H9 (cell line): Measurements from ENCODE around the gene PGLYRP3. TPM values are rescaled to one million over a fixed set of nuclear protein-coding genes. Genes with fewer than 3 reads are reported as not detected.
A peak's percentile ranks its signal among the peaks of the same experiment; 100 is the strongest.

Source experiments
- DNase-seq: peaks from one replicate; pipeline ENCODE4 v3.0.0-alpha.2; 2017
- H2AFZ ChIP-seq: one replicate; pipeline ENCODE4 v1.6.1; 2013; ENCODE audit warnings: mild to moderate bottlenecking, low read length, control low read depth, moderate library complexity
- H2AK5ac ChIP-seq: 2 replicates; pipeline ENCODE4 v1.6.1; 2013; ENCODE audit warnings: low read length, control low read depth, mixed read lengths; ENCODE audit not compliant: insufficient read length
- H2BK120ac ChIP-seq: one replicate; pipeline ENCODE4 v1.6.1; 2013; ENCODE audit warnings: low read depth, mild to moderate bottlenecking, low read length, control low read depth, inconsistent platforms; ENCODE audit not compliant: poor library complexity, severe bottlenecking
- H2BK12ac ChIP-seq: 2 replicates; pipeline ENCODE4 v1.6.1; 2013; ENCODE audit warnings: low read length, control low read depth, mixed read lengths, low read depth; ENCODE audit not compliant: insufficient read length
- H2BK15ac ChIP-seq: 2 replicates; pipeline ENCODE4 v1.6.1; 2013; ENCODE audit warnings: low read depth, low read length, control low read depth
- H2BK20ac ChIP-seq: one replicate; pipeline ENCODE4 v1.6.1; 2013; ENCODE audit warnings: low read depth, mild to moderate bottlenecking, low read length, control low read depth, inconsistent platforms; ENCODE audit not compliant: poor library complexity, severe bottlenecking
- H2BK5ac ChIP-seq: 2 replicates; pipeline ENCODE4 v1.6.1; 2013; ENCODE audit warnings: low read length, control low read depth, mixed read lengths; ENCODE audit not compliant: insufficient read length
- H3K14ac ChIP-seq: 2 replicates; pipeline ENCODE4 v1.6.1; 2013; ENCODE audit warnings: low read length, control low read depth; ENCODE audit not compliant: insufficient read depth
- H3K18ac ChIP-seq: 2 replicates; pipeline ENCODE4 v1.6.1; 2013; ENCODE audit warnings: low read depth, mild to moderate bottlenecking, mixed read lengths, low read length, control low read depth; ENCODE audit not compliant: insufficient read length
- H3K23ac ChIP-seq: 2 replicates; pipeline ENCODE4 v1.6.1; 2013; ENCODE audit warnings: low read length, control low read depth, mixed read lengths, low read depth; ENCODE audit not compliant: insufficient read length
- H3K23me2 ChIP-seq: 2 replicates; pipeline ENCODE4 v1.6.1; 2013; ENCODE audit warnings: low read depth, mild to moderate bottlenecking, mixed read lengths, low read length, control low read depth; ENCODE audit not compliant: insufficient read length, poor library complexity, severe bottlenecking
- H3K27ac ChIP-seq: 2 replicates; pipeline ENCODE4 v1.5.1; 2013; ENCODE audit warnings: low read length, control low read depth, mixed read lengths, low read depth; ENCODE audit not compliant: insufficient read length
- H3K27me3 ChIP-seq: 2 replicates; pipeline ENCODE4 v1.6.1; 2013; ENCODE audit warnings: low read length, control low read depth, inconsistent platforms; ENCODE audit not compliant: insufficient read depth
- H3K4ac ChIP-seq: 2 replicates; pipeline ENCODE4 v1.6.1; 2013; ENCODE audit warnings: low read depth, mild to moderate bottlenecking, control low read depth, inconsistent platforms, low read length, moderate library complexity
- H3K4me1 ChIP-seq: 2 replicates; pipeline ENCODE4 v1.6.1; 2013; ENCODE audit warnings: low read length, control low read depth, inconsistent platforms; ENCODE audit not compliant: insufficient read depth
- H3K4me2 ChIP-seq: 2 replicates; pipeline ENCODE4 v1.6.1; 2013; ENCODE audit warnings: low read length, control low read depth, mixed read lengths; ENCODE audit not compliant: insufficient read length, insufficient read depth
- H3K56ac ChIP-seq: 2 replicates; pipeline ENCODE4 v1.6.1; 2013; ENCODE audit warnings: low read depth, mild to moderate bottlenecking, mixed read lengths, low read length, control low read depth; ENCODE audit not compliant: insufficient read length
- H3K79me1 ChIP-seq: 2 replicates; pipeline ENCODE4 v1.6.1; 2013; ENCODE audit warnings: low read depth, mild to moderate bottlenecking, moderate library complexity, low read length, control low read depth, inconsistent platforms; ENCODE audit not compliant: insufficient read depth, poor library complexity, severe bottlenecking
- H3K79me2 ChIP-seq: 2 replicates; pipeline ENCODE4 v1.6.1; 2013; ENCODE audit warnings: low read length, control low read depth, inconsistent platforms; ENCODE audit not compliant: insufficient read depth
- H3K9ac ChIP-seq: 2 replicates; pipeline ENCODE4 v1.6.1; 2013; ENCODE audit warnings: low read length, control low read depth, mixed read lengths; ENCODE audit not compliant: insufficient read length; ENCODE audit errors: extremely low read depth
- H3K9me3 ChIP-seq: one replicate; pipeline ENCODE4 v1.6.1; 2013; ENCODE audit warnings: low read depth, low read length, inconsistent platforms; ENCODE audit not compliant: control insufficient read depth
- H3T11ph ChIP-seq: one replicate; pipeline ENCODE4 v1.6.1; 2013; ENCODE audit warnings: mild to moderate bottlenecking, low read length, control low read depth, inconsistent platforms
- H4K20me1 ChIP-seq: one replicate; pipeline ENCODE4 v1.6.1; 2013; ENCODE audit not compliant: control insufficient read depth, insufficient read length, insufficient read depth
- H4K5ac ChIP-seq: 2 replicates; pipeline ENCODE4 v1.6.1; 2013; ENCODE audit warnings: low read depth, mild to moderate bottlenecking, mixed read lengths, low read length, control low read depth; ENCODE audit not compliant: insufficient read length
- H4K8ac ChIP-seq: replicated peaks from 2 replicates; pipeline ENCODE4 v1.6.1; 2013; ENCODE audit warnings: low read length, control low read depth, mixed read lengths, low read depth; ENCODE audit not compliant: insufficient read length
- H4K91ac ChIP-seq: 2 replicates; pipeline ENCODE4 v1.6.1; 2013; ENCODE audit warnings: low read depth, mild to moderate bottlenecking, moderate library complexity, mixed read lengths, low read length, control low read depth; ENCODE audit not compliant: insufficient read length
- H3K27ac Mint-ChIP-seq, 3 experiments: 2 replicates in 2 of 3; 3 replicates in 1 of 3; pipeline ENCODE4 v1.8.0; 2020 to 2021; ENCODE audit warnings: mixed read lengths in 3 of 3, mild to moderate bottlenecking in 1 of 3, moderate library complexity in 1 of 3
- H3K27me3 Mint-ChIP-seq: 2 replicates; pipeline ENCODE4 v1.8.0; 2021; ENCODE audit warnings: low read depth, mild to moderate bottlenecking, moderate library complexity, mixed read lengths
- H3K36me3 Mint-ChIP-seq, 3 experiments: 2 replicates in 2 of 3; 3 replicates in 1 of 3; pipeline ENCODE4 v1.8.0; 2020 to 2021; ENCODE audit warnings: low read depth in 3 of 3, mixed read lengths in 3 of 3; ENCODE audit not compliant: insufficient read depth in 1 of 3
- H3K4me1 Mint-ChIP-seq, 2 experiments: 2 replicates each; pipeline ENCODE4 v1.8.0; 2020; ENCODE audit warnings: mixed read lengths in 2 of 2
- H3K4me3 Mint-ChIP-seq, 2 experiments: 2 replicates in 1 of 2; 3 replicates in 1 of 2; pipeline ENCODE4 v1.8.0; 2020 to 2021; ENCODE audit warnings: mild to moderate bottlenecking in 2 of 2, mixed read lengths in 2 of 2, moderate library complexity in 1 of 2
- H3K9me3 Mint-ChIP-seq, 2 experiments: 2 replicates in 1 of 2; 3 replicates in 1 of 2; pipeline ENCODE4 v1.8.0; 2020; ENCODE audit warnings: mild to moderate bottlenecking in 2 of 2, mixed read lengths in 2 of 2, moderate library complexity in 1 of 2
- CTCF ChIP-seq: fragments of 200-600 bp; sonication (generic); conservative IDR thresholded peaks from 3 replicates; pipeline ENCODE4 v1.8.0; 2021; ENCODE audit warnings: antibody characterized with exemption, mild to moderate bottlenecking
- WGBS: extraction: QIAGEN DNeasy Blood & Tissue Kit; methylation state at CpG from one replicate; pipeline ENCODE4 v1.1.7; 2013; ENCODE audit warnings: missing lambda C conversion rate, low lambda C conversion rate, mixed read lengths; ENCODE audit not compliant: insufficient read length; ENCODE audit errors: extremely low coverage; 5-methylcytosine and 5-hydroxymethylcytosine counted together
- total RNA-seq: library from RNA; stranded (reverse); gene quantifications from 2 replicates; pipeline ENCODE4 v1.2.1, GENCODE V29; 2021

The PGLYRP3 gene
- total RNA-seq, 1 experiment from 2014 or later, result not detected

GRCh38 chr1:153292740-153293479, 19.8 kb downstream of the PGLYRP3 start:
- peaks cover 0 to 6% of the 10 kb centered on the region in 2 experiments; a peak in 3 of 4 replicates for H3K4me1 Mint-ChIP-seq
- Histone ChIP-seq H2BK5ac (no peak overlapping the region), H3K9ac (no peak overlapping the region), H3K23me2 (peaks cover 3% of the 10 kb centered on the region), H2AK5ac (no peak overlapping the region), H2BK20ac (no peak overlapping the region), H3K4ac (no peak overlapping the region), H3K56ac (no peak overlapping the region), H4K91ac (no peak overlapping the region), H2AFZ (no peak overlapping the region), H4K5ac (no peak overlapping the region), H4K20me1 (no peaks in the 10 kb centered on the region), H2BK12ac (no peak overlapping the region), H3K14ac (no peak overlapping the region; the same call in 1 of the 2 replicates), H3T11ph (no peak overlapping the region), H3K4me1 (no peaks in the 10 kb centered on the region), H3K18ac (no peak overlapping the region), H3K23ac (no peak overlapping the region), H3K27ac (no peak overlapping the region), H4K8ac (no peak overlapping the region), H3K79me1 (no peaks in the 10 kb centered on the region), H3K79me2 (no peaks in the 10 kb centered on the region), H3K9me3 (no peaks in the 10 kb centered on the region), H2BK15ac (no peak overlapping the region), H3K4me2 (no peak overlapping the region), H2BK120ac (no peak overlapping the region), H3K27me3 (no peaks in the 10 kb centered on the region)
- peaks cover 8% of the 10 kb centered on the region for H3K27me3 Mint-ChIP-seq
- TF ChIP-seq CTCF, result peak; percentile 29; the same call in 2 of the 3 replicates
- no peaks in the 10 kb centered on the region for H3K36me3 Mint-ChIP-seq
- DNase-seq, result peak; percentile 56
- peaks cover 0 to 10% of the 10 kb centered on the region in 2 experiments; a peak in 3 of 5 replicates for H3K9me3 Mint-ChIP-seq
- H3K4me3 Mint-ChIP-seq, result no peak overlapping the region
- no CpG with 5 or more reads among the region's 25 CpGs for WGBS
- no peak overlapping the region; a peak in 1 of 7 replicates for H3K27ac Mint-ChIP-seq
